LNCAP (cell line): ENCODE data around the gene GRSF1.

Experiments used
- TF ChIP-seq, protein P1 (sequence below): fragments of 450-650 bp; IDR thresholded peaks from 2 replicates; pipeline ENCODE4 v1.5.1; 2017; ENCODE audit warnings: mild to moderate bottlenecking

GRSF1 gene

DNA sequence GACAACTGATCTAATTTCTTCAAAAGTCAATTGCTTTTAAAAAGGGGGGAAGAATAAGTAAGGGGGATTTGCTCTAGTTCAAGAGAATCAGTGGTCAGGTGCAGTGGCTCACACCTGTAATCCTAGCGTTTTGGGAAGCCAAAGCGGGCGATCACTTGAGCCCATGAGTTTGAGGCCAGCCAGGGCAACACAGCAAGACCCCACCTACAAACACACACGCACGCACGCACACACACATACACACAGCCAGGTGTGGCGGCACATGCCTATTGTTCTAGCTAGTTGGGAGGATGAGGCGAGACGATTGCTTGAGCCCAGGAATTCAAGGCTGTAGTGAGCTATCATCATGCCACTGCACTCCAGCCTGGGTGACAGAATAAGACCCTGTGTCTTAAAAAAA, 9.6 kb downstream of the GRSF1 start:
- TF ChIP-seq, protein P1, sequence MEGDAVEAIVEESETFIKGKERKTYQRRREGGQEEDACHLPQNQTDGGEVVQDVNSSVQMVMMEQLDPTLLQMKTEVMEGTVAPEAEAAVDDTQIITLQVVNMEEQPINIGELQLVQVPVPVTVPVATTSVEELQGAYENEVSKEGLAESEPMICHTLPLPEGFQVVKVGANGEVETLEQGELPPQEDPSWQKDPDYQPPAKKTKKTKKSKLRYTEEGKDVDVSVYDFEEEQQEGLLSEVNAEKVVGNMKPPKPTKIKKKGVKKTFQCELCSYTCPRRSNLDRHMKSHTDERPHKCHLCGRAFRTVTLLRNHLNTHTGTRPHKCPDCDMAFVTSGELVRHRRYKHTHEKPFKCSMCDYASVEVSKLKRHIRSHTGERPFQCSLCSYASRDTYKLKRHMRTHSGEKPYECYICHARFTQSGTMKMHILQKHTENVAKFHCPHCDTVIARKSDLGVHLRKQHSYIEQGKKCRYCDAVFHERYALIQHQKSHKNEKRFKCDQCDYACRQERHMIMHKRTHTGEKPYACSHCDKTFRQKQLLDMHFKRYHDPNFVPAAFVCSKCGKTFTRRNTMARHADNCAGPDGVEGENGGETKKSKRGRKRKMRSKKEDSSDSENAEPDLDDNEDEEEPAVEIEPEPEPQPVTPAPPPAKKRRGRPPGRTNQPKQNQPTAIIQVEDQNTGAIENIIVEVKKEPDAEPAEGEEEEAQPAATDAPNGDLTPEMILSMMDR, result no peak

DNA sequence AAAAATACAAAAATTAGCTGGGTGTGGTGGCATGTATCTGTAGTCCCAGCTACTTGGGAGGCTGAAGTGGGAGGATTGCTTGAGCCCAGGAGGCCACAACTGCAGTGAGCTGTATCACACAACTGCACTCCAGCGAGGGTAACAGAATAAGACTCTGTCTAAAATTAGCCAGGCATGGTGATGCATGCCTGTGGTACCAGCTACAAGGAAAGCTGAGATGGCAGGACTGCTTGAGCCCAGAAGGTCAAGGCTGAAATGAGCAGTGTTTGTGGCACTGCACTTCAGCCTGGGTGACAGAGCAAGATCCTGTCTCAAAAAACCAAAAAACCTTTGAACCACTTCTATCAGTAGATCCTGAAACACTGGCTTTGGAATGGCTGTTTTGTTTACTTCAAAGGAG, 10.2 kb downstream of the GRSF1 start:
- TF ChIP-seq, protein P1, result no peak

DNA sequence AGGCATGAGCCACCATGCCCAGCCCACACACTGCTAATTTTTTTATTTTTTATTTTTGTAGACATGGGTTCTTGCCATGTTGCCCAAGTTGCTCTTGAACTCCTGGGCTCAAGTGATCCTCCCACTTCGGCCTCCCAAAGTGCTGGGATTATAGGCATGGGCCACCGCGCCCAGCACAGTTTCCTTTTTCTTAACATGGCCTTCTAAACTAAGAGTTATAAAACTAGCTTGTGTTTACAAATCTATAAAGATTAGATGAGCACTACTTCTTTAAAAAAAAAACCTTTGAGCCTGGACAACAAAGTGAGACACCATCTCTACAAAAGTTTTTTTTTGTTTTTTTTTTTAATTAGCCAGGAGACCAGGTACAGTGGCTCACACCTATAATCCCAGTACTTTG, 10.7 kb downstream of the GRSF1 start:
- TF ChIP-seq, protein P1, result no peak

DNA sequence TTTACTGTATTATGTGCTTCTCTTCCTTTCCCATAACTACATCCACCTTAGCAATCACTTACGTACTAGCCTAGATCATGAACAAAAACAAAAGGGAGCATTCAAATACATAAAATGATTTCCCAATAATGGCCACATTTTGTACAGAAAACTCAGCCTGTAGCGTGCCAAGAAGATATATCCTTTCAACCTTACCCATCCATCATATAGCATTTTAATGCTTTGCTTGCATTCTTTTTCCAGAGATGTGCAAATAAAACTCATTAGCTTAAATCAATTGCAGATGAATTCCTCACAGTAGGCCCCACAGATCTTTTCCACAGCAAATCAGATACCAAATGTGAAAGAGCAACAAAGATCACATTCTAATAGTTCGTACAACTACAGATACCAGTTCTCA, 20.8 kb downstream of the GRSF1 start:
- TF ChIP-seq, protein P1, result no peak

DNA sequence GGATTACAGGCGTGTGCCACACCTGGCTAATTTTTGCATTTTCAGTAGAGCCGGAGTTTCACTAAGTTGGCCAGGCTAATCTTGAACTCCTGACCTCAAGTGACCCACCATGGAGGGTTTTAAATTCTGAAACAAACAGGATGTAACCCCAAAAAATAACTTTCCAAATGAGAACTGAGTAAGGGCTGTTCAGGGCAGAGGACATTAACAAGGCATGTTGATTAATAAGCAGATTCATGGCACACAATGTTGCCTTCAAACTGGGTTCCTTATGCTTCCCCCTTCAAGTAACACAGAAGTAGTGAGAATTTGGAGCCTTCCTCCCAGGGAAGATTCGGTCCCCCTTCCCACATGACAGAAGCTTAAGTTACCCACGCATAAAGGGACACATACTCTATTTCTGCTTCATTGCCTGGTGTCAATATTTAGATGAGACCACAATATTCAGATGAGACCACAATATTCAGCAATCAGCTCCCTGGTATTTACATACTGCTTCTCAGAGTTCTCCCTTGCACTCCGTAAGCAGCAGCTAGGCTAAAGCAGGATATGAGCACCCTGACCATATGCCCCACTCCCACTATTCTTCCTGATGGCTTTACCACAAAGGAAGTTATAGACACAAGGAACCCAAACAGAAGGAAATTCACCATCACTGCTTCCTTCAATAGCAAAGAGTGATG, 21.4 kb downstream of the GRSF1 start:
- TF ChIP-seq, protein P1, result no peak

DNA sequence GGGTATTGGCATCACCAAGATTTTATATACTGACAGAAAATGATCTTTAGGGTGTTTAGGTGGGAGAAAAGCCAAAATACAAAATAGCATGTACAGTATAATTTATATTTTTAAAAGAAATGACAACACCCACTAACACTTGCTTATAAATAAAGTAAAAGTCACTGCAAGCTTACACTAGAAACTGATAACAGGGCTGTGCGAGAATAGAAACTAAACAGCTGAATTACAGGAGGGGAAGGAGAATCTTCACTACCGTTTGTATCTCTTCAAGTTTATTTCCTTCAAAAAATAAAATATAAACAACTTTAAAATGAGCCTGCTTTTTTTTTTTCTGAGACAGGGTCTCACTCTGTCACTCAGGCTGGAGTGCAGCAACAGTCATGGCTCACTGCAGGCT, 22.8 kb downstream of the GRSF1 start:
- TF ChIP-seq, protein P1, result no peak

DNA sequence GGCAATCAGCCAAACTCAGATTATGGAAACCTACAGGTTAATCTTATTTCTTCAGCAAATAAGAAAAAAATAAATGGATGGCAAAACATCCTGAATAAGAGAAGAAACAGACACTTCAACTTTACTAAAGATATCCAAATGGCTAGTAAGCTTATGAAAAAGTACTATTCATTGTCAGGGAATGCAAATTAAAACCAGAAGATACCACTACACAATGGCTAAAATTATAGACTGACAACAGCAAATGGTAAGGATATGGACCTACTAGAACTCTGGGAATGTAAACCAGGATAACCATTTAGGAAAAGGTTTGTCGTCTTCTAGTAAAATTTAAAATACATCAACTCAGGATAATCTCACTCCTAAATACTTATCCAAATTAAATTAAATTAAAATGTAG, 24.3 kb downstream of the GRSF1 start:
- TF ChIP-seq, protein P1, result no peak

DNA sequence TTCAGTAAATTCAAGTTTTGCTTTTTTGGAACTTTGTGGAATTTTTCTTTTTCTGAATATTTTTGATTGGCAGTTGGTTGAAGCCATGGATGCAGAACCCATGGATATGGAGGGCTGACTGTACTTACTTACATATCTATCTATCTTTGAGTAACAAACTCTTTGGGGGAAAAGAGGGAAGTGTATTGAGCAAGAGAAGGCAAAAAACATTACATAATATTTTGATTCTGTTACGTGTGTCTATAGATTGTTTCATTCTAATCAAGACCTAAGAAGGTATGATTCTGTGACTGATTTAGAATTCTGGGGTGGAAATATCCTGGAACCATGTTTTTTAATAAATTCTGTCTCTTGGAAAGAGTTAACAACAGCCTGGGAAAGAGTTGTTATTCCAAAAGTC, 31.5 kb downstream of the GRSF1 start:
- TF ChIP-seq, protein P1, result no peak
